ENCODE results near the gene ASCC1. TPM values are rescaled to one million over a fixed set of nuclear protein-coding genes. Genes with fewer than 3 reads are reported as not detected.

Gene ASCC1
- total RNA-seq, 1 donor: 49.2 TPM

DNA sequence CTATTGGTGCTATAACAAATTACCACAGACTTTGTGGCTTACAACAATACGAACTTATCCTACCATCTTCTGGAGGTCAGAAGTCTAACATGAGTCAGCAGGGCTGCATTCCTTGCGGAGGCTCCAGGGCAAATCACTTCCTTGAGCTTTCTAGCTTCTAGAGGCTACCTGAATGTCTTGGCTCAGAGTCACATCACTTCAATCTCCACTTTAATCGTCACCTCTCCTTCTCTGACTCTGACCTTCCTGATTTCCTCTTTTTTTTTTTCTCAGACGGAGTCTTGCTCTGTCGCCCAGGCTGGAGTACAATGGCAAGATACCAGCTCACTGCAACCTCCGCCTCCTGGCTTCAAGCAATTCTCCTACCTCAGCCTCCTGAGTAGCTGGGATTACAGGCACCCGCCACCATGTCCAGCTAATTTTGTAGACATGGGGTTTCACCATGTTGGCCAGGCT is 44.9 kb downstream of the ASCC1 start:
- TF ChIP-seq CTCF (IDR thresholded peaks at IDR 0.05; ENCODE audit: insufficient read depth, low read length): no peak
- H3K4me3 ChIP-seq (ENCODE audit: low read depth, low read length): no peak overlapping the region
- peak; percentile 77 for DNase-seq (ENCODE audit: low read depth)

- TF ChIP-seq CTCF (IDR thresholded peaks at IDR 0.05; ENCODE audit: insufficient read depth, low read length): no peak
- no peak overlapping the region for H3K4me3 ChIP-seq (ENCODE audit: low read depth, low read length)
Measured at GRCh38 chr10:72170733-72171132, 45.3 kb downstream of the ASCC1 start.

GRCh38 chr10:72170263-72170662 is 45.8 kb downstream of the ASCC1 start:
- TF ChIP-seq CTCF (IDR thresholded peaks at IDR 0.05; ENCODE audit: insufficient read depth, low read length): no peak
- no peak overlapping the region for H3K4me3 ChIP-seq (ENCODE audit: low read depth, low read length)
- DNase-seq (ENCODE audit: low read depth): no peak

More at GRCh38 chr10:72170733-72171132, 45.3 kb downstream of the ASCC1 start:
- DNase-seq (ENCODE audit: low read depth): no peak

GRCh38 chr10:72167118-72167517 is 49.0 kb downstream of the ASCC1 start:
- no peak for DNase-seq (ENCODE audit: low read depth)
- no peak overlapping the region for H3K4me3 ChIP-seq (ENCODE audit: low read depth, low read length)
- no peak for TF ChIP-seq CTCF (IDR thresholded peaks at IDR 0.05; ENCODE audit: insufficient read depth, low read length)

DNA sequence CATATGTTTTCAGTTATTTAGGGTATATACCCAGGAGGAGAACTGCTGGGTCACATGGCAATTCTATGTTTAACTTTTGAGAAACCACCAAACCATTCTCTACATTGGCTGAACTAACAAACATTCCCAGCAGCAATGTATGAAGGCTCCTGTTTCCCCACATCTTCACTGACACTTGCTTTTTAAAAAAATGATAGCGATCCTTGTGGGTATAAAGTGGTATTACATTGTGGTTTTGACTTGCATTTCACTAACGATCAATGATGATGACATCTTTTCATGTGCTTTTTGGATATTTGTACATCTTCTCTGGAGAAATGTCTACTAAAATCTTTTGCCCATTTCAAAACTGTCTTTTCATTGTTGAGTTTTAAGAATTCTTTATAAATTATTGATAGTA is 51.5 kb downstream of the ASCC1 start:
- DNase-seq (ENCODE audit: low read depth): no peak
- TF ChIP-seq CTCF (IDR thresholded peaks at IDR 0.05; ENCODE audit: insufficient read depth, low read length): no peak

DNA sequence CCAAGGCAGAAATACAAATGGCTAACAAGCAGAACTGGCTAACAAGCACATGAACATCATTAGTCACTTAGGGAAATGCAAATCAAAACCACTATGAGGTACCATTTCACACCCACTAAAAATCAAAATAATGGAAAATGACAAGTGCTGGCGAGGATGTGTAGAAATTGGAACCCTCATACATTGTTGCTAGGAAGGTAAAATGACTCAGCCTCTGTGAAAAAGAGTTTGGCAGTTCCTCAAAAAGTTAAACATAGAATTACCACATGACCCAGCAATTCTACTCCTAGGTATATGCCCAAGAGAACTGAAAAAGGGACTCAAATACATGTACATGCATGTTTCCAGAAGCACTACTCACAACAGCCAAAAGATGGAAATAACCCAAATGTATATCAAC is 53.1 kb downstream of the ASCC1 start:
- TF ChIP-seq CTCF (IDR thresholded peaks at IDR 0.05; ENCODE audit: insufficient read depth, low read length): no peak
- DNase-seq (ENCODE audit: low read depth): peak; percentile 86
- no peak overlapping the region for H3K4me3 ChIP-seq (ENCODE audit: low read depth, low read length)

More for the DNA sequence above, 51.5 kb downstream of the ASCC1 start:
- no peak overlapping the region for H3K4me3 ChIP-seq (ENCODE audit: low read depth, low read length)

- no peak for TF ChIP-seq CTCF (IDR thresholded peaks at IDR 0.05; ENCODE audit: insufficient read depth, low read length)
- DNase-seq (ENCODE audit: low read depth): no peak
- no peak overlapping the region for H3K4me3 ChIP-seq (ENCODE audit: low read depth, low read length)
Measured at GRCh38 chr10:72158176-72158575, 57.9 kb downstream of the ASCC1 start.
